ENCODE data around the gene TEKTIP1. TPM values are rescaled to one million over a fixed set of nuclear protein-coding genes. Genes with fewer than 3 reads are reported as not detected.
A peak's percentile ranks its signal among the peaks of the same experiment; 100 is the strongest.

TEKTIP1 gene
- total RNA-seq, 4 donors from 2014 or later: 1.2 to 3.3 (median 1.9) TPM; not detected in 1

- Histone ChIP-seq H3K9me3 (no peaks in the 10 kb centered on the region), H3K4me3 (replicated peaks in 1 of 3) (no peak overlapping the region), H3K4me1 (no peaks in the 10 kb centered on the region), H3K36me3 (no peaks in the 10 kb centered on the region), H3K27me3 (no peaks in the 10 kb centered on the region), H3K27ac (no peak overlapping the region)
- no peak for DNase-seq
- intact Hi-C loops (cut with DNase I): loop anchor here (2.0 kb wide), 1 partner anchor 75 kb away; no protein-coding TSS in a partner anchor
- 88 to 91% methylated on average over 24 to 26 of the region's 47 CpGs for WGBS, 2 donors
- TF ChIP-seq POLR2A (IDR thresholded peaks at IDR 0.05): no peak
- TF ChIP-seq CTCF (IDR thresholded peaks at IDR 0.05): no peak
These were observed 4.4 kb downstream of the TEKTIP1 start for GRCh38 chr19:3543150-3544057.

GRCh38 chr19:3544058-3544376, 5.0 kb downstream of the TEKTIP1 start:
- WGBS, 2 donors: 89 to 100% methylated on average over 1 to 9 of the region's 9 CpGs
- Histone ChIP-seq H3K9me3 (no peaks in the 10 kb centered on the region), H3K4me3 (replicated peaks in 1 of 3) (no peak overlapping the region), H3K4me1 (no peaks in the 10 kb centered on the region), H3K27me3 (no peaks in the 10 kb centered on the region), H3K36me3 (no peaks in the 10 kb centered on the region), H3K27ac (no peak overlapping the region)
- TF ChIP-seq CTCF (IDR thresholded peaks at IDR 0.05) (no peak), POLR2A (IDR thresholded peaks at IDR 0.05) (no peak)
- DNase-seq: no peak
- intact Hi-C loops (cut with DNase I): loop anchor here (2.0 kb wide), 1 partner anchor 75 kb away; no protein-coding TSS in a partner anchor

DNA sequence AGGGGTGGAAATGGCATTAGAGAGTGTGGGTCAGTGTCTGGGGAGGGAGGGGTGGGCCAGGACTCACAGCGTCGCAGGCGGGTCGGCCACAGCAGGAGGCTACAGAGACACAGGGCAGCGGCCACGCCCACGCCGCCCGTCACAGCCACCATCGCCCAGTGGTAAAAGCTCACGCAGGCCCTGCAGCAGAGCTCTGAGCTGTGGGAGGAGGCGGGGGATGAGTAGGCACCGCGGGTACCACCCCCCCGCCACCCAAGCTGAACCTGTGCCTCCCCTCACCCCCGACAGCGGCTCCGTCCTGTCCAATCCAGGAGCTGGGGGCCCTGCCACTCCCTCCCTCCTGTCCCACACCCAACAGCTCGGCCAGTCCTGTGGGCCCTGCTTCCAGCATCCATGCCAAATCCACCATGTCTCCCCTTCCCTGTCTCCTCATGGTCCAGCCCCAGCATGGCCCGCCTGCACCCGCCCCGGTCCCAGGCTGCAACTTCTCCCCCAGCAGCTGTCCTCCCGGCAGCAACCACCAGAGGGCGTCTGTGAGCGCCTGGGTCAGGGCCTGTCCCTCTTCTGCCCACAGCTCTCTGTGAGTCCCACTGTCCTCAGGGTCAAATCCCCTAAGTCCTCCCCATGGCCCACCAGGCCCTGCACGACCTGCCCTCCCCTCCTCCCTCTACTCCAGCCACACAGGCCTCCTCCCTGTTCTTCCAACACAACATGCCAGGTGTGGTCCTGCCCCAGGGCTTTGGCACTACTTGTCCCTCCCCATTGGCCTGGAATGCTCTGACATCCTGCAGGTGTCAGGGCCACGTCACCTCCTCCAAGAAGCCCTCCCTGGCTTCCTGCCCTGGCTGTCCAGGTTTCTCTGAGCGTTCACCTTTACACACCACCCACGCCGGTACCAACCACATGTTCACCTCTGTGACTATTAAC, 6.0 kb downstream of the TEKTIP1 start:
- intact Hi-C loops (cut with DNase I): loop anchor here (2.0 kb wide), 1 partner anchor 74 kb away; no protein-coding TSS in a partner anchor
- peak; percentile 63 to 92 (median 77) for TF ChIP-seq CTCF (IDR thresholded peaks at IDR 0.05)
- TF ChIP-seq POLR2A (IDR thresholded peaks at IDR 0.05): no peak
- H3K4me3 ChIP-seq (replicated peaks in 1 of 3): no peak overlapping the region
- peak; percentile 49 to 60 for DNase-seq
- H3K9me3 ChIP-seq: no peaks in the 10 kb centered on the region
- no peaks in the 10 kb centered on the region for H3K36me3 ChIP-seq
- no peaks in the 10 kb centered on the region for H3K4me1 ChIP-seq
- no peak overlapping the region for H3K27ac ChIP-seq
- no peaks in the 10 kb centered on the region for H3K27me3 ChIP-seq
- WGBS, 2 donors: 67 to 78% methylated on average over 18 to 24 of the region's 30 CpGs

GRCh38 chr19:3545669-3546034, 6.7 kb downstream of the TEKTIP1 start:
- WGBS, 2 donors: 78 to 83% methylated on average over 10 of the region's 10 CpGs
- DNase-seq: no peak
- no peaks in the 10 kb centered on the region for H3K27me3 ChIP-seq
- H3K4me3 ChIP-seq (replicated peaks in 1 of 3): no peak overlapping the region
- H3K9me3 ChIP-seq: no peaks in the 10 kb centered on the region
- H3K27ac ChIP-seq: no peak overlapping the region
- intact Hi-C loops (cut with DNase I): loop anchor here (2.0 kb wide), 1 partner anchor 73 kb away; no protein-coding TSS in a partner anchor
- H3K4me1 ChIP-seq: no peaks in the 10 kb centered on the region
- TF ChIP-seq CTCF (IDR thresholded peaks at IDR 0.05): no peak
- no peak for TF ChIP-seq POLR2A (IDR thresholded peaks at IDR 0.05)
- no peaks in the 10 kb centered on the region for H3K36me3 ChIP-seq
